Keratinocyte (primary cell): Measurements from ENCODE around the gene INSRR. TPM values are rescaled to one million over a fixed set of nuclear protein-coding genes. Genes with fewer than 3 reads are reported as not detected.

Experiments
- DNase-seq: peaks from one replicate; pipeline ENCODE4 v3.0.0-alpha.2; 2011; ENCODE audit warnings: low read depth, missing footprints, low spot score
- FAIRE-seq: peaks from 2 replicates; lab custom pipeline; 2011; peaks lifted over from hg19 to GRCh38; lab: Jason Lieb, UNC
- H2AFZ ChIP-seq: 2 replicates; pipeline ENCODE4 v1.6.0; 2012; ENCODE audit warnings: low read length, control low read depth, inconsistent platforms; ENCODE audit not compliant: control insufficient read depth
- H3K27ac ChIP-seq: 2 replicates; pipeline ENCODE4 v1.5.1; 2011; ENCODE audit warnings: low read length; ENCODE audit not compliant: control insufficient read depth, insufficient read depth
- H3K27me3 ChIP-seq: 3 replicates; pipeline ENCODE4 v1.6.0; 2011; ENCODE audit warnings: low read length; ENCODE audit not compliant: control insufficient read depth, insufficient read depth; ENCODE audit errors: extremely low read depth
- H3K36me3 ChIP-seq, 2 experiments: 2 replicates in 1 of 2; 3 replicates in 1 of 2; pipeline ENCODE4 v1.5.1; 2011; ENCODE audit warnings: low read length in 2 of 2, mild to moderate bottlenecking in 1 of 2; ENCODE audit not compliant: control insufficient read depth in 2 of 2, insufficient read depth in 2 of 2; ENCODE audit errors: extremely low read depth in 1 of 2
- H3K4me1 ChIP-seq: 3 replicates; pipeline ENCODE4 v1.5.1; 2011; ENCODE audit warnings: low read length; ENCODE audit not compliant: control insufficient read depth, insufficient read depth; ENCODE audit errors: extremely low read depth
- H3K4me2 ChIP-seq: 3 replicates; pipeline ENCODE4 v1.6.0; 2011; ENCODE audit warnings: low read depth, low read length; ENCODE audit not compliant: control insufficient read depth, insufficient read depth; ENCODE audit errors: extremely low read depth
- H3K4me3 ChIP-seq, 3 experiments: fragments of 200-600 bp in 1 of 3; sonication (generic) in 1 of 3; 2 replicates in 2 of 3; 3 replicates in 1 of 3; pipeline ENCODE4 v1.5.1; 2011 to 2016; ENCODE audit warnings: low read length in 3 of 3, mild to moderate bottlenecking in 3 of 3, control low read depth in 2 of 3, inconsistent platforms in 1 of 3, low read depth in 1 of 3, mixed read lengths in 1 of 3, mixed run types in 1 of 3, moderate library complexity in 1 of 3; ENCODE audit not compliant: control insufficient read depth in 2 of 3, insufficient read depth in 2 of 3; ENCODE audit errors: extremely low read depth in 1 of 3
- H3K79me2 ChIP-seq: 2 replicates; pipeline ENCODE4 v1.6.0; 2012; ENCODE audit warnings: low read length; ENCODE audit not compliant: control insufficient read depth, insufficient read depth
- H3K9ac ChIP-seq: 3 replicates; pipeline ENCODE4 v1.6.0; 2011; ENCODE audit warnings: low read length; ENCODE audit not compliant: control insufficient read depth, insufficient read depth; ENCODE audit errors: extremely low read depth
- H3K9me1 ChIP-seq: 3 replicates; pipeline ENCODE4 v1.6.0; 2011; ENCODE audit warnings: low read length; ENCODE audit not compliant: control insufficient read depth, insufficient read depth; ENCODE audit errors: extremely low read depth
- H3K9me3 ChIP-seq: 2 replicates; pipeline ENCODE4 v1.5.1; 2012; ENCODE audit warnings: low read depth, low read length; ENCODE audit not compliant: control insufficient read depth
- H4K20me1 ChIP-seq: 3 replicates; pipeline ENCODE4 v1.6.0; 2011; ENCODE audit warnings: low read length; ENCODE audit not compliant: control insufficient read depth, insufficient read depth; ENCODE audit errors: extremely low read depth
- EZH2 ChIP-seq: IDR thresholded peaks from one replicate; pipeline ENCODE4 v1.6.1; 2012; ENCODE audit warnings: inconsistent platforms, mild to moderate bottlenecking, low read length, moderate library complexity
- dilution Hi-C: fragments of 300-500 bp; cut with MboI; formaldehyde crosslinking; loops from one replicate; pipeline ENCODE4 v1.7.0; 2020; ENCODE audit warnings: low sequenced_read_pairs; ENCODE audit not compliant: extremely low pct_ligation_motif_present
- polyA plus RNA-seq, 5 experiments: library from polyadenylated mRNA; depleted of rRNA in 3 of 5; stranded (reverse) in 3 of 5; stranded (forward) in 1 of 5; unstranded in 1 of 5; fragments of >200 nt; gene quantifications; 1 replicate in 1 of 5; 2 replicates in 3 of 5; 3 replicates in 1 of 5; pipeline versions ENCODE4 v1.2.1 to v1.2.3, GENCODE V29; 2011 to 2012; ENCODE audit warnings: missing spikeins in 2 of 5, low read depth in 1 of 5, low replicate concordance in 1 of 5
- TF ChIP-seq, protein P1 (sequence below), 3 experiments: IDR thresholded peaks in 1 of 3; conservative IDR thresholded peaks in 1 of 3; optimal IDR thresholded peaks in 1 of 3; 2 replicates in 2 of 3; 3 replicates in 1 of 3; pipeline versions ENCODE3 to v1.5.1; 2011; ENCODE audit warnings: low read length in 3 of 3, mild to moderate bottlenecking in 3 of 3, moderate library complexity in 2 of 3, control low read depth in 1 of 3, inconsistent platforms in 1 of 3; ENCODE audit not compliant: insufficient read depth in 2 of 3; ENCODE audit errors: extremely low read depth in 1 of 3

Gene INSRR
- polyA plus RNA-seq, 1 donor (not counting 4 experiments of a cell fraction or from before 2014, with no cell fraction given) = not detected

DNA sequence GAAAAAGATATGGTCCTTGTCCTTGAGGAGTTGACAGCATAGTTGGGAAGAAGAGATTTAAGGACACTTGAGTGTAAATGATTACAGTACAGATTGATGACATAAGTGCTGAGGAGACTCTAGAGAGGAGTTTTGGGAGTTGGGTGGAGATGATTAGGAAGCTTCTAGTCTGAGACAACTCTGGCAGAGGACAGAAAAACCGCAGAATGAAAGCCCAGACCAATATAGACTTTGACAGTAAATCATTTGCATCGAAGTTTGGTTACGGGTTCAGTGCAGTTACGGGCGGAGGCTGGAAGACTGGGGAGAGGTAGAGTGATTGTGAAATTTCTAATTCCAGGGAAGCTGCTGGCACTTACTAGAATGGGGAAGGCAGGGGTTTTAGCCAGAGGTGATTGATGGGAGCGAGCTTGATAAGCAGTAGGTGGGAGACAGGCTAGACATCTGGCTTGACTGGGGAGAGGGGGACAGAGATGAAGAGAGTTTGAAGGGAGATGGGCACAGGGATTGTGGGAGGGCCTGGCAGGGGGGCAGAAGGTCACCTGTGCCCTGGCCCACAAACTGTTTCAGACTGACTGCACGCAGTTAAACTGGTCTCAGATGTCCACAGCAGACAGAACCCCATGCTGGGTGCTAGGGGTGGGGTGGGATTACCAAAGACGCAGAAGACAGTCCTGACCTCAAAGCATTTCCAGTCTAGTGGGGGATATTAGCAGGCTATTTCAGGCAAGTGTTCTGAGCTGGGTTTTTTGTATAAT, 62.4 kb downstream of the INSRR start:
- Histone ChIP-seq H3K4me2 (no peak overlapping the region), H3K4me3 (no peak overlapping the region), H3K27me3 (no peaks in the 10 kb centered on the region), H3K79me2 (no peaks in the 10 kb centered on the region), H2AFZ (no peak overlapping the region), H4K20me1 (peaks cover 3% of the 10 kb centered on the region), H3K27ac (no peak overlapping the region), H3K9ac (no peak overlapping the region), H3K9me1 (no peaks in the 10 kb centered on the region), H3K36me3 (peaks cover 22 to 43% of the 10 kb centered on the region in 2 experiments), H3K9me3 (no peaks in the 10 kb centered on the region), H3K4me1 (no peaks in the 10 kb centered on the region)
- no peak for FAIRE-seq
- DNase-seq = no peak
- no peak for TF ChIP-seq EZH2
- TF ChIP-seq, protein P1, sequence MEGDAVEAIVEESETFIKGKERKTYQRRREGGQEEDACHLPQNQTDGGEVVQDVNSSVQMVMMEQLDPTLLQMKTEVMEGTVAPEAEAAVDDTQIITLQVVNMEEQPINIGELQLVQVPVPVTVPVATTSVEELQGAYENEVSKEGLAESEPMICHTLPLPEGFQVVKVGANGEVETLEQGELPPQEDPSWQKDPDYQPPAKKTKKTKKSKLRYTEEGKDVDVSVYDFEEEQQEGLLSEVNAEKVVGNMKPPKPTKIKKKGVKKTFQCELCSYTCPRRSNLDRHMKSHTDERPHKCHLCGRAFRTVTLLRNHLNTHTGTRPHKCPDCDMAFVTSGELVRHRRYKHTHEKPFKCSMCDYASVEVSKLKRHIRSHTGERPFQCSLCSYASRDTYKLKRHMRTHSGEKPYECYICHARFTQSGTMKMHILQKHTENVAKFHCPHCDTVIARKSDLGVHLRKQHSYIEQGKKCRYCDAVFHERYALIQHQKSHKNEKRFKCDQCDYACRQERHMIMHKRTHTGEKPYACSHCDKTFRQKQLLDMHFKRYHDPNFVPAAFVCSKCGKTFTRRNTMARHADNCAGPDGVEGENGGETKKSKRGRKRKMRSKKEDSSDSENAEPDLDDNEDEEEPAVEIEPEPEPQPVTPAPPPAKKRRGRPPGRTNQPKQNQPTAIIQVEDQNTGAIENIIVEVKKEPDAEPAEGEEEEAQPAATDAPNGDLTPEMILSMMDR (optimal IDR thresholded peaks at IDR 0.05 in 1 of 3, IDR thresholded peaks at IDR 0.05 in 1 of 3, conservative IDR thresholded peaks at IDR 0.05 in 1 of 3; ENCODE audit: extremely low read depth in 1 of 3, insufficient read depth in 2 of 3, low read length in 3 of 3) = no peak
- dilution Hi-C loops = no loop called here

- Histone ChIP-seq H3K79me2 (no peaks in the 10 kb centered on the region), H3K9ac (no peak overlapping the region), H3K9me1 (no peaks in the 10 kb centered on the region), H3K4me1 (no peaks in the 10 kb centered on the region), H3K9me3 (no peaks in the 10 kb centered on the region), H3K4me2 (no peak overlapping the region), H3K27me3 (no peaks in the 10 kb centered on the region), H3K4me3 (no peak overlapping the region), H2AFZ (no peak overlapping the region), H3K36me3 (peaks cover 26 to 47% of the 10 kb centered on the region in 2 experiments), H3K27ac (no peak overlapping the region), H4K20me1 (no peaks in the 10 kb centered on the region)
- TF ChIP-seq, protein P1 (optimal IDR thresholded peaks at IDR 0.05 in 1 of 3, IDR thresholded peaks at IDR 0.05 in 1 of 3, conservative IDR thresholded peaks at IDR 0.05 in 1 of 3; ENCODE audit: extremely low read depth in 1 of 3, insufficient read depth in 2 of 3, low read length in 3 of 3) = no peak
- TF ChIP-seq EZH2 = no peak
- dilution Hi-C loops = no loop called here
- FAIRE-seq (no peak), DNase-seq (no peak)
These were observed 63.1 kb downstream of the INSRR start for GRCh38 chr1:156795787-156796186.
